ENCODE data around the gene PTOV1.

Gene PTOV1

GRCh38 chr19:49848938-49849337 is 2.0 kb upstream of the PTOV1 start:
- Histone ChIP-seq H3F3A (ENCODE audit: insufficient read depth, low read length) (no peaks in the 10 kb centered on the region), H4K20me1 (ENCODE audit: insufficient read depth, low read length) (no peaks in the 10 kb centered on the region), H3K79me2 (ENCODE audit: insufficient read depth, low read length) (peaks cover 23% of the 10 kb centered on the region), H2AFZ (ENCODE audit: low read length) (no peak overlapping the region), H3K27me3 (ENCODE audit: insufficient read depth, low read length) (no peaks in the 10 kb centered on the region), H3K36me3 (ENCODE audit: insufficient read depth, low read length) (no peaks in the 10 kb centered on the region), H3K9me3 (ENCODE audit: low read length) (0 out of 2 replicates have a peak, but pooled peaks cover 3% of the 10 kb centered on the region), H3K4me2 (ENCODE audit: low read length) (no peak overlapping the region), H3K9ac (ENCODE audit: low read length) (no peak overlapping the region), H3K9me2 (ENCODE audit: low read depth, low read length) (no peaks in the 10 kb centered on the region), H3K4me3 (ENCODE audit: low read depth, low read length, poor library complexity, severe bottlenecking) (no peak overlapping the region), H3K27ac (ENCODE audit: low read depth, low read length, poor library complexity, severe bottlenecking) (peak overlapping the region; percentile 32), H3K4me1 (ENCODE audit: insufficient read depth, low read length, severe bottlenecking) (peaks cover 46% of the 10 kb centered on the region)
- TF ChIP-seq, protein P1, sequence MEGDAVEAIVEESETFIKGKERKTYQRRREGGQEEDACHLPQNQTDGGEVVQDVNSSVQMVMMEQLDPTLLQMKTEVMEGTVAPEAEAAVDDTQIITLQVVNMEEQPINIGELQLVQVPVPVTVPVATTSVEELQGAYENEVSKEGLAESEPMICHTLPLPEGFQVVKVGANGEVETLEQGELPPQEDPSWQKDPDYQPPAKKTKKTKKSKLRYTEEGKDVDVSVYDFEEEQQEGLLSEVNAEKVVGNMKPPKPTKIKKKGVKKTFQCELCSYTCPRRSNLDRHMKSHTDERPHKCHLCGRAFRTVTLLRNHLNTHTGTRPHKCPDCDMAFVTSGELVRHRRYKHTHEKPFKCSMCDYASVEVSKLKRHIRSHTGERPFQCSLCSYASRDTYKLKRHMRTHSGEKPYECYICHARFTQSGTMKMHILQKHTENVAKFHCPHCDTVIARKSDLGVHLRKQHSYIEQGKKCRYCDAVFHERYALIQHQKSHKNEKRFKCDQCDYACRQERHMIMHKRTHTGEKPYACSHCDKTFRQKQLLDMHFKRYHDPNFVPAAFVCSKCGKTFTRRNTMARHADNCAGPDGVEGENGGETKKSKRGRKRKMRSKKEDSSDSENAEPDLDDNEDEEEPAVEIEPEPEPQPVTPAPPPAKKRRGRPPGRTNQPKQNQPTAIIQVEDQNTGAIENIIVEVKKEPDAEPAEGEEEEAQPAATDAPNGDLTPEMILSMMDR (IDR thresholded peaks at IDR 0.05; ENCODE audit: low read length), result no peak
- no peak for TF ChIP-seq EZH2 (IDR thresholded peaks at IDR 0.05; ENCODE audit: borderline replicate concordance, low read length)

GRCh38 chr19:49849433-49850220 is 1.3 kb upstream of the PTOV1 start:
- no peaks in the 10 kb centered on the region for H4K20me1 ChIP-seq (ENCODE audit: insufficient read depth, low read length)
- no peak overlapping the region for H2AFZ ChIP-seq (ENCODE audit: low read length)
- H3K4me1 ChIP-seq (ENCODE audit: insufficient read depth, low read length, severe bottlenecking), result peaks cover 45% of the 10 kb centered on the region
- H3K79me2 ChIP-seq (ENCODE audit: insufficient read depth, low read length), result peaks cover 25% of the 10 kb centered on the region
- peak overlapping the region; percentile 81 for H3K4me3 ChIP-seq (ENCODE audit: low read depth, low read length, poor library complexity, severe bottlenecking)
- peak overlapping the region; percentile 92 for H3K27ac ChIP-seq (ENCODE audit: low read depth, low read length, poor library complexity, severe bottlenecking)
- no peaks in the 10 kb centered on the region for H3F3A ChIP-seq (ENCODE audit: insufficient read depth, low read length)
- peaks cover 6% of the 10 kb centered on the region; the same call in 1 of the 2 replicates for H3K36me3 ChIP-seq (ENCODE audit: insufficient read depth, low read length)
- TF ChIP-seq, protein P1 (IDR thresholded peaks at IDR 0.05; ENCODE audit: low read length), result no peak
- no peak for TF ChIP-seq EZH2 (IDR thresholded peaks at IDR 0.05; ENCODE audit: borderline replicate concordance, low read length)
- peak overlapping the region; percentile 74 for H3K4me2 ChIP-seq (ENCODE audit: low read length)
- H3K9me3 ChIP-seq (ENCODE audit: low read length), result 0 out of 2 replicates have a peak, but pooled peaks cover 3% of the 10 kb centered on the region
- H3K9ac ChIP-seq (ENCODE audit: low read length), result peak overlapping the region; percentile 76; the same call in 1 of the 2 replicates
- H3K9me2 ChIP-seq (ENCODE audit: low read depth, low read length), result no peaks in the 10 kb centered on the region
- H3K27me3 ChIP-seq (ENCODE audit: insufficient read depth, low read length), result no peaks in the 10 kb centered on the region

DNA sequence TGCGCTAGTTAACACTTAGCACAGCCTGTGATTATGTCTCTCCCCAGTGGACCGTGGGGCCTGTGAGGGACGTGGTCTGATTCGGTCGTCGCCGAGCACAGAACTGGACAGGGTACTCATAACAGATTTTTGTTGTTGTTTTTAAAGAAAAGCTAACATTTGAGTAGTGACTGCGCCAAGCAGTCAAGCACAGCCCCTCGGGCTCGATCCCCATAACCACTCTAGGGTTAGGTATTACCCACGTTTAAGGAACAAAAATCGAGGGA is 805 bp upstream of the PTOV1 start:
- Histone ChIP-seq H3K9me2 (ENCODE audit: low read depth, low read length) (no peaks in the 10 kb centered on the region), H3K27ac (ENCODE audit: low read depth, low read length, poor library complexity, severe bottlenecking) (peak overlapping the region; percentile 92), H3K9ac (ENCODE audit: low read length) (peak overlapping the region; percentile 76; the same call in 1 of the 2 replicates), H3F3A (ENCODE audit: insufficient read depth, low read length) (no peaks in the 10 kb centered on the region), H2AFZ (ENCODE audit: low read length) (no peak overlapping the region), H3K9me3 (ENCODE audit: low read length) (0 out of 2 replicates have a peak, but pooled peaks cover 3% of the 10 kb centered on the region), H3K4me1 (ENCODE audit: insufficient read depth, low read length, severe bottlenecking) (peaks cover 41% of the 10 kb centered on the region), H4K20me1 (ENCODE audit: insufficient read depth, low read length) (no peaks in the 10 kb centered on the region), H3K4me3 (ENCODE audit: low read depth, low read length, poor library complexity, severe bottlenecking) (peak overlapping the region; percentile 81), H3K27me3 (ENCODE audit: insufficient read depth, low read length) (no peaks in the 10 kb centered on the region), H3K4me2 (ENCODE audit: low read length) (peak overlapping the region; percentile 74), H3K79me2 (ENCODE audit: insufficient read depth, low read length) (peaks cover 25% of the 10 kb centered on the region), H3K36me3 (ENCODE audit: insufficient read depth, low read length) (peaks cover 10% of the 10 kb centered on the region; the same call in 1 of the 2 replicates)
- no peak for TF ChIP-seq EZH2 (IDR thresholded peaks at IDR 0.05; ENCODE audit: borderline replicate concordance, low read length)
- TF ChIP-seq, protein P1 (IDR thresholded peaks at IDR 0.05; ENCODE audit: low read length), result no peak

All from OCI-LY1 (cell line).